ENCODE measurements around the gene MFAP2. TPM values are rescaled to one million over a fixed set of nuclear protein-coding genes. Genes with fewer than 3 reads are reported as not detected.
A peak's percentile ranks its signal among the peaks of the same experiment; 100 is the strongest.

The MFAP2 gene
- total RNA-seq, 1 donor from 2014 or later: 83.4 TPM

DNA sequence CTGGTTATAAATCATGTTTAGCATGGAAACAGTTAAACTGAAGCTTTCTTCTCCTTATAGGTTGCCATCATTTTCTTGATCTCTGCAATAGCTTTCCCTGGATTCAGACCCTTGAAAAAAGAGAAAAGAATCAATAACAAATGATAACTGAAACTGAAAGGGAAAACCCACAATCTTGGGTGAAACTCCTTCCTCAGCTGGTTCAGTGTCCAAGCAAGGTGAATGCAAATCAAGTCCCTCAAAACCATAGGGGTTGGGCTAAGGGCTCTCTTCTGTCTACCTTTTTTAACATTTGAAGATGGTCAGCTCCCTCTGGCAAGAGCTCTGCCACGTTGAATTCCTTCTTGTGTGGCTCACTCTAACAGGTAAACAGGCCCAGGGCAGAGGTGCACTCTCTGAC, 38.4 kb upstream of the MFAP2 start:
- H3K4me1 Mint-ChIP-seq: peaks cover 8% of the 10 kb centered on the region
- H3K9me3 Mint-ChIP-seq: no peaks in the 10 kb centered on the region
- no peak for DNase-seq (ENCODE audit: low read depth, low spot score)
- H3K36me3 Mint-ChIP-seq (ENCODE audit: low read depth): peaks cover 5% of the 10 kb centered on the region
- TF ChIP-seq, protein P1, sequence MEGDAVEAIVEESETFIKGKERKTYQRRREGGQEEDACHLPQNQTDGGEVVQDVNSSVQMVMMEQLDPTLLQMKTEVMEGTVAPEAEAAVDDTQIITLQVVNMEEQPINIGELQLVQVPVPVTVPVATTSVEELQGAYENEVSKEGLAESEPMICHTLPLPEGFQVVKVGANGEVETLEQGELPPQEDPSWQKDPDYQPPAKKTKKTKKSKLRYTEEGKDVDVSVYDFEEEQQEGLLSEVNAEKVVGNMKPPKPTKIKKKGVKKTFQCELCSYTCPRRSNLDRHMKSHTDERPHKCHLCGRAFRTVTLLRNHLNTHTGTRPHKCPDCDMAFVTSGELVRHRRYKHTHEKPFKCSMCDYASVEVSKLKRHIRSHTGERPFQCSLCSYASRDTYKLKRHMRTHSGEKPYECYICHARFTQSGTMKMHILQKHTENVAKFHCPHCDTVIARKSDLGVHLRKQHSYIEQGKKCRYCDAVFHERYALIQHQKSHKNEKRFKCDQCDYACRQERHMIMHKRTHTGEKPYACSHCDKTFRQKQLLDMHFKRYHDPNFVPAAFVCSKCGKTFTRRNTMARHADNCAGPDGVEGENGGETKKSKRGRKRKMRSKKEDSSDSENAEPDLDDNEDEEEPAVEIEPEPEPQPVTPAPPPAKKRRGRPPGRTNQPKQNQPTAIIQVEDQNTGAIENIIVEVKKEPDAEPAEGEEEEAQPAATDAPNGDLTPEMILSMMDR (conservative IDR thresholded peaks at IDR 0.05): no peak
- no peaks in the 10 kb centered on the region for H3K27me3 Mint-ChIP-seq (ENCODE audit: low read depth)
- no peak overlapping the region for H3K27ac Mint-ChIP-seq (ENCODE audit: unreplicated experiment)
- no peak overlapping the region for H3K4me3 Mint-ChIP-seq

DNA sequence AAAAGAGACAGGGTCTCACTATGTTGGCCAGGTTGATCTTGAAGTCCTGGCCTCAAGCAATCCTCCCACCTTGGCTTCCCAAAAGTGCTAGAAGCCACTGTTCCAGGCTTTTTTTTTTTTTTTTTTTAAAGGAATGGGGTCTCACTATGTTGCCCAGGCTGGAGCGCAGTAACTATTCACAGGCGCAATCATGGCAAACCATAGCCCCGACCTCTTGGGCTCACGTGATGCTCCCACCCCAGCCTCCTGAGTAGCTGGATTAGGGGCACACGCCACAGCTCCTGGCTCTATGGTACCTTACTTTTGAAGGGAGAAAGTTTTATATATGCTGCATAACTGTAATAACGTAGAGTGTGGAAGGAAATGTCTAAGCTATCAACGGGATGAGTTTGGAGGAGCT, 37.0 kb upstream of the MFAP2 start:
- DNase-seq (ENCODE audit: low read depth, low spot score): no peak
- Mint-ChIP-seq H3K27ac (ENCODE audit: unreplicated experiment) (no peak overlapping the region), H3K9me3 (no peaks in the 10 kb centered on the region), H3K4me1 (peaks cover 8% of the 10 kb centered on the region), H3K4me3 (no peak overlapping the region), H3K27me3 (ENCODE audit: low read depth) (peaks cover 5% of the 10 kb centered on the region), H3K36me3 (ENCODE audit: low read depth) (peaks cover 5% of the 10 kb centered on the region)
- TF ChIP-seq, protein P1 (conservative IDR thresholded peaks at IDR 0.05): no peak

DNA sequence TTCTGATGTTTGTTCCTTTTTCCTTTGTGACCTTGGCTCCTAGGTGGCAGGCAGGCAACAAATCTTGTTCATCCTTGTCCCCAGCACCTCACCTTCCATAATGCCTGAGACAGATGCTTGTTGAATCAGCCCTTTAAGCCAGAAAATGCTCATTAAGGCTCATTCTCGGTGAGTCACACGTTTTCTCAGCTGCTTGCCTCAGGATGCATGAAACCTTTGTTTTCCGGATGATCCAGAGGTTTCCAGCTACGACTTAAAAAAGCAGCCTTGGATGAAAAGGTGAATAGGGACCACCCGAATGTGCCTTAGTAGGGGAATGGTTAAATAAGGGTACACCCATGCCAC, 35.9 kb upstream of the MFAP2 start:
- Mint-ChIP-seq H3K4me1 (peaks cover 13% of the 10 kb centered on the region), H3K27me3 (ENCODE audit: low read depth) (peaks cover 5% of the 10 kb centered on the region), H3K9me3 (no peaks in the 10 kb centered on the region), H3K27ac (ENCODE audit: unreplicated experiment) (no peak overlapping the region), H3K4me3 (peak overlapping the region; percentile 74), H3K36me3 (ENCODE audit: low read depth) (peaks cover 5% of the 10 kb centered on the region)
- TF ChIP-seq, protein P1 (conservative IDR thresholded peaks at IDR 0.05): no peak
- no peak for DNase-seq (ENCODE audit: low read depth, low spot score)

DNA sequence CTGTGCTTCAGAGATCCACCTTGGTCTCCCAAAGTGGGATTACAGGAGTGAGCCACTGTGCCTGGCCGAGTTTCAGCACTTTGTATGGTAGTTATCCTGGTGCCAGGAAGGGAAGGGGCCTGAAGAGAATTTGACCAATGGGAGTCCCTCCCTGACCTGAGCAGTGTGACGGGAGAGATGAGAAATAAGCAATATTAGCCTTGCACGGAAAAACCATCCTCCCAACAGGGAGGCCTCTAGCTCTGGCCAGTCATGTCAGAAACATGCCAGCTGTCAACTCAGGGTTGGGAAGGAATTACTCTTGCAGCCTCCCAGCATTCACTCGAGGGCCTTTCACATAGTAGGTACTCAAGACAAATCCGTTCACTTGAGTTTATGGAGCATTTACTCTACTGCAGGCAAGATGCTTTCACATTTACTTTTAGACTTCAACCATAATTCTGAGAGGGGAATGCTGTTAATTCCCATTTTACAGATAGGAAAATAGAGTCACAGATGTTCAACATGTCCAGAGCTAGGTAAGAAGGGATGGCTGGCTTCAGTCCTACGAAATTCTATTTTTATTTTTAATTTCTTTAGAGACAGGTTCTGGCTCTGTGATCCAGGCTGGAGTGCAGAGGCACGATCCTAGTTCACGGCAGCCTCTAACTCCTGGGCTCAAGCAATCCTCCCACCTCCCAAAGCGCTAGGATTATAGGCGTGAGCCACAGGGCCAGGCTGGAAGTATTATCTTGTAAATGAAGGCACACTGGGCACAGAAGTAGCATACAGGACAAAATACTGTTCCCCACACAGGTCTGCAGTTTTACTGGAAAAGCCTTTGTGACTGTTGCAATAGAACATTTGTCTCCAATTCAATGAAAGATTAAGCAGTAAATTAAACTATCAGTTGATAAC, 34.5 kb upstream of the MFAP2 start:
- Mint-ChIP-seq H3K27me3 (ENCODE audit: low read depth) (peaks cover 7% of the 10 kb centered on the region), H3K4me3 (peak overlapping the region; percentile 12), H3K4me1 (peaks cover 22% of the 10 kb centered on the region), H3K27ac (ENCODE audit: unreplicated experiment) (no peak overlapping the region), H3K36me3 (ENCODE audit: low read depth) (peaks cover 3% of the 10 kb centered on the region), H3K9me3 (no peaks in the 10 kb centered on the region)
- DNase-seq (ENCODE audit: low read depth, low spot score): no peak
- TF ChIP-seq, protein P1 (conservative IDR thresholded peaks at IDR 0.05): no peak

DNA sequence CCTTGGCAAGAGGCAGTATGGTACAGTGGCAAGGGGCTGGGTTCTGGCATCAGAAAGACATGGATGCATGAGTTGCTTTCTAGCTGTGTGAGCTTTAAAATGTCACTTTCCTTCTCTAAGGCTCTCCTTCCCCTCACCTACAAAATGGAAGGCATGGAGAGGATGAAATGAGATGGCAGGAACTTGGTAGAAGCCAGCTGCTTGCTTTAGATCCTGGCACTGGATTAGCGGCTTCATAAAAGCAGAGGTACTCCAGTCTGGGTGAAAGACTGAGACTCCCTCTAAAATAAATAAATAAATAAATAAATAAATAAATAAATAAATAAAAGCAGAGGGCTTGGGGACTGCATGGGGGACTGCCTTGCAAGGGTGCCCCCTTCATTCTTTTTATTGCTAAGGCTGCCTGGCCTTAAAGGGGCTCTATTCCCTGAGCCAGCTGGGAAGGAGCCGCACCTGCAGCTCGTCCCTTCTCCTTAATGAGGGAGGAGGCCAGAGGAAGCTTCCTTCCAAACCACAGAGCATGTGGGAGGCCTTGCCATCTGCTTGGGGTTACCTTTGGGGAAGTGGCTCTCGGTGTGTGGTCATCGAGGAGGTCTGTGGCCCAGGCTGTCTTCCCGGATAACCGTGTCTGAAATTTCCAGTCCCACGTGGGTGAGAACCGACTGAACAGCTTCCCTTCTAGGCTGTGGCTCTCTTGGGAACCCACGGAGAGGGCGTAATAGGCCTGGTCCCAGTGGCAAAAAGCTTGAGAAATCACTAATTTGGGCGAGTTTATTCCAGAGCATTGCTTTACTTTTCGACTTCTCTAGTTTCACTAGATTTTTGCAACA, 33.3 kb upstream of the MFAP2 start:
- Mint-ChIP-seq H3K36me3 (ENCODE audit: low read depth) (peaks cover 3% of the 10 kb centered on the region), H3K4me3 (peak overlapping the region; percentile 44), H3K4me1 (peaks cover 25% of the 10 kb centered on the region), H3K27ac (ENCODE audit: unreplicated experiment) (no peak overlapping the region), H3K27me3 (ENCODE audit: low read depth) (peaks cover 7% of the 10 kb centered on the region), H3K9me3 (no peaks in the 10 kb centered on the region)
- DNase-seq (ENCODE audit: low read depth, low spot score): no peak
- TF ChIP-seq, protein P1 (conservative IDR thresholded peaks at IDR 0.05): no peak

Data from neural crest cell (in vitro differentiated cells).